ENCODE results near the gene HECTD1.
"Not testable (repeated sequence)": the region's sequence is repeated elsewhere in the genome, so short reads cannot be mapped to it uniquely, and the experiment has no call there.

HECTD1 gene

GRCh38 chr14:31052905-31053586, 154.5 kb downstream of the HECTD1 start:
- DNase-seq (ENCODE audit: low read depth in 2 of 2): not testable (repeated sequence)

GRCh38 chr14:31051511-31051910, 156.1 kb downstream of the HECTD1 start:
- no peak for DNase-seq (ENCODE audit: low read depth in 2 of 2)

GRCh38 chr14:31051023-31051422, 156.6 kb downstream of the HECTD1 start:
- DNase-seq (ENCODE audit: low read depth in 2 of 2): no peak

Data from stimulated activated CD8-positive, alpha-beta memory T cell treated with anti-CD3 and anti-CD28 coated beads, Interleukin-15, amount 100 ng/mL, for 48 hours (primary cell).